Neural cell (in vitro differentiated cells): ENCODE data around the gene SLC43A1. TPM values are rescaled to one million over a fixed set of nuclear protein-coding genes. Genes with fewer than 3 reads are reported as not detected.

Experiments
- H2AFZ ChIP-seq: fragments of 200-600, 300-800 bp; sonication (generic), shearing (Covaris generic); 2 replicates; pipeline ENCODE4 v1.6.0; 2014; ENCODE audit warnings: low read depth, mild to moderate bottlenecking, antibody characterized with exemption, low read length, moderate library complexity
- H3F3A ChIP-seq: fragments of 200-600 bp; shearing (Covaris generic); 2 replicates; pipeline ENCODE4 v1.6.1; 2016; ENCODE audit warnings: mild to moderate bottlenecking, moderate library complexity, mixed read lengths, antibody characterized with exemption, low read length; ENCODE audit not compliant: insufficient read depth, poor library complexity, severe bottlenecking
- H3K27ac ChIP-seq: fragments of 200-600, 300-800 bp; sonication (generic), shearing (Covaris generic); 2 replicates; pipeline ENCODE4 v1.5.1; 2014; ENCODE audit warnings: mild to moderate bottlenecking, low read length, moderate library complexity
- H3K27me3 ChIP-seq: fragments of 300-800, 200-600 bp; sonication (generic), shearing (Covaris generic); 2 replicates; pipeline ENCODE4 v1.6.0; 2014; ENCODE audit warnings: mild to moderate bottlenecking, low read depth, low read length, moderate library complexity; ENCODE audit not compliant: insufficient read depth
- H3K36me3 ChIP-seq: fragments of 300-800, 200-600 bp; sonication (generic), shearing (Covaris generic); 2 replicates; pipeline ENCODE4 v1.5.1; 2014; ENCODE audit warnings: mild to moderate bottlenecking, antibody characterized with exemption, low read length, moderate library complexity; ENCODE audit not compliant: insufficient read depth
- H3K4me2 ChIP-seq: fragments of 300-800, 200-600 bp; sonication (generic), shearing (Covaris generic); 2 replicates; pipeline ENCODE4 v1.6.0; 2014; ENCODE audit warnings: mild to moderate bottlenecking, low read length
- H3K4me3 ChIP-seq: fragments of 300-800, 200-600 bp; sonication (generic), shearing (Covaris generic); 2 replicates; pipeline ENCODE4 v1.5.1; 2014; ENCODE audit warnings: mild to moderate bottlenecking, low read length, moderate library complexity
- H3K79me2 ChIP-seq: fragments of 200-600 bp; shearing (Covaris generic); replicated peaks from 2 replicates; pipeline ENCODE4 v1.6.0; 2014; ENCODE audit warnings: mild to moderate bottlenecking, low read length, moderate library complexity; ENCODE audit not compliant: insufficient read depth
- H3K9ac ChIP-seq: fragments of 300-800, 200-600 bp; sonication (generic), shearing (Covaris generic); 2 replicates; pipeline ENCODE4 v1.6.1; 2016; ENCODE audit warnings: mild to moderate bottlenecking, low read length, mixed read lengths
- H3K9me2 ChIP-seq: fragments of 200-600 bp; shearing (Covaris generic); 2 replicates; pipeline ENCODE4 v1.6.1; 2016; ENCODE audit warnings: mild to moderate bottlenecking, low read length, mixed read lengths; ENCODE audit not compliant: insufficient read depth
- H3K9me3 ChIP-seq: fragments of 200-600, 300-800 bp; sonication (generic), shearing (Covaris generic); 2 replicates; pipeline ENCODE4 v1.6.1; 2016; ENCODE audit warnings: mild to moderate bottlenecking, mixed run types, low read length, moderate library complexity, mixed read lengths
- H4K20me1 ChIP-seq: fragments of 200-600 bp; shearing (Covaris generic); 2 replicates; pipeline ENCODE4 v1.6.1; 2016; ENCODE audit warnings: mild to moderate bottlenecking, mixed run types; ENCODE audit not compliant: insufficient read depth
- EP300 ChIP-seq: fragments of 450-650 bp; conservative IDR thresholded peaks from 2 replicates; pipeline ENCODE4 v1.6.1; 2014; ENCODE audit warnings: antibody characterized with exemption, mild to moderate bottlenecking, moderate library complexity; ENCODE audit not compliant: poor library complexity, severe bottlenecking
- EZH2 ChIP-seq: fragments of 200-600, 300-800 bp; shearing (Covaris generic), sonication (generic); IDR thresholded peaks from 2 replicates; pipeline ENCODE4 v1.6.1; 2014; ENCODE audit warnings: antibody characterized with exemption, low read length, borderline replicate concordance, mild to moderate bottlenecking; ENCODE audit not compliant: insufficient read depth, poor library complexity, severe bottlenecking
- MXI1 ChIP-seq: fragments of 450-650 bp; conservative IDR thresholded peaks from 2 replicates; pipeline ENCODE4 v1.6.1; 2014; ENCODE audit warnings: antibody characterized with exemption, mild to moderate bottlenecking; ENCODE audit not compliant: poor library complexity, severe bottlenecking
- POLR2AphosphoS5 ChIP-seq: IDR thresholded peaks from 2 replicates; pipeline ENCODE4 v1.6.1; 2012
- RAD21 ChIP-seq: fragments of 450-650 bp; conservative IDR thresholded peaks from 2 replicates; pipeline ENCODE4 v1.6.1; 2014; ENCODE audit warnings: antibody characterized with exemption, mild to moderate bottlenecking, moderate library complexity
- SMC3 ChIP-seq: fragments of 450-650 bp; conservative IDR thresholded peaks from 2 replicates; pipeline ENCODE4 v1.6.1; 2014; ENCODE audit warnings: antibody characterized with exemption, mild to moderate bottlenecking, moderate library complexity; ENCODE audit not compliant: poor library complexity
- TAF1 ChIP-seq: IDR thresholded peaks from 2 replicates; pipeline ENCODE4 v1.6.1; 2012; ENCODE audit warnings: low read depth
- polyA plus RNA-seq: library from polyadenylated mRNA; depleted of rRNA; stranded (reverse); fragments of >200 nt; gene quantifications from 2 replicates; pipeline ENCODE4 v1.2.3, GENCODE V29; 2014
- TF ChIP-seq, protein P1 (sequence below): fragments of 450-650 bp; IDR thresholded peaks from 2 replicates; pipeline ENCODE4 v1.5.1; 2014; ENCODE audit warnings: antibody characterized with exemption, mild to moderate bottlenecking, moderate library complexity; ENCODE audit not compliant: poor library complexity, severe bottlenecking
- TF ChIP-seq, protein P2 (sequence below): IDR thresholded peaks from 2 replicates; pipeline ENCODE4 v1.6.1; 2012; ENCODE audit warnings: borderline replicate concordance

Gene SLC43A1
- polyA plus RNA-seq, 1 donor from 2014 or later: 3.3 TPM

DNA sequence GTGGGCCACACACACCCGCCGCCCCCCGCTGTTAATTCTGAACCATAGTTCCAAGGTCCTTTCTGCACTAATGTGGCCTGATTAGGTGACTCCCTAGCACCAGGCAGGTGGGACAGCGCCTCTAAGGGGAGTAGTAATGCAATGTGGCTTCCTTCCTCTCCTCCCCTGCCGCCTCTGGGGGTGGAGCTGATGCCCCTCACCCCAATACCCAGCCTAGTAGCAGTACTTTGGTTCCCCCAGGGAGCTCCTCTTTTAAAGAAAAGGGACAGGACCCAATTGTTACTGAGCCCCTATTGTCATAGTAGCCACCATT is 40.7 kb downstream of the SLC43A1 start:
- Histone ChIP-seq H3K4me3 (no peak overlapping the region), H3K27ac (no peak overlapping the region), H2AFZ (no peak overlapping the region), H3K36me3 (no peaks in the 10 kb centered on the region), H3K79me2 (no peaks in the 10 kb centered on the region), H3K9ac (no peak overlapping the region), H3F3A (no peaks in the 10 kb centered on the region), H3K4me2 (no peak overlapping the region), H4K20me1 (no peaks in the 10 kb centered on the region), H3K9me3 (no peaks in the 10 kb centered on the region), H3K9me2 (no peaks in the 10 kb centered on the region), H3K27me3 (peaks cover 10% of the 10 kb centered on the region)
- TF ChIP-seq MXI1 (no peak), RAD21 (no peak), EP300 (no peak), POLR2AphosphoS5 (no peak), EZH2 (no peak), TAF1 (no peak), SMC3 (no peak)
- TF ChIP-seq, protein P1, sequence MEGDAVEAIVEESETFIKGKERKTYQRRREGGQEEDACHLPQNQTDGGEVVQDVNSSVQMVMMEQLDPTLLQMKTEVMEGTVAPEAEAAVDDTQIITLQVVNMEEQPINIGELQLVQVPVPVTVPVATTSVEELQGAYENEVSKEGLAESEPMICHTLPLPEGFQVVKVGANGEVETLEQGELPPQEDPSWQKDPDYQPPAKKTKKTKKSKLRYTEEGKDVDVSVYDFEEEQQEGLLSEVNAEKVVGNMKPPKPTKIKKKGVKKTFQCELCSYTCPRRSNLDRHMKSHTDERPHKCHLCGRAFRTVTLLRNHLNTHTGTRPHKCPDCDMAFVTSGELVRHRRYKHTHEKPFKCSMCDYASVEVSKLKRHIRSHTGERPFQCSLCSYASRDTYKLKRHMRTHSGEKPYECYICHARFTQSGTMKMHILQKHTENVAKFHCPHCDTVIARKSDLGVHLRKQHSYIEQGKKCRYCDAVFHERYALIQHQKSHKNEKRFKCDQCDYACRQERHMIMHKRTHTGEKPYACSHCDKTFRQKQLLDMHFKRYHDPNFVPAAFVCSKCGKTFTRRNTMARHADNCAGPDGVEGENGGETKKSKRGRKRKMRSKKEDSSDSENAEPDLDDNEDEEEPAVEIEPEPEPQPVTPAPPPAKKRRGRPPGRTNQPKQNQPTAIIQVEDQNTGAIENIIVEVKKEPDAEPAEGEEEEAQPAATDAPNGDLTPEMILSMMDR: no peak
- TF ChIP-seq, protein P2, sequence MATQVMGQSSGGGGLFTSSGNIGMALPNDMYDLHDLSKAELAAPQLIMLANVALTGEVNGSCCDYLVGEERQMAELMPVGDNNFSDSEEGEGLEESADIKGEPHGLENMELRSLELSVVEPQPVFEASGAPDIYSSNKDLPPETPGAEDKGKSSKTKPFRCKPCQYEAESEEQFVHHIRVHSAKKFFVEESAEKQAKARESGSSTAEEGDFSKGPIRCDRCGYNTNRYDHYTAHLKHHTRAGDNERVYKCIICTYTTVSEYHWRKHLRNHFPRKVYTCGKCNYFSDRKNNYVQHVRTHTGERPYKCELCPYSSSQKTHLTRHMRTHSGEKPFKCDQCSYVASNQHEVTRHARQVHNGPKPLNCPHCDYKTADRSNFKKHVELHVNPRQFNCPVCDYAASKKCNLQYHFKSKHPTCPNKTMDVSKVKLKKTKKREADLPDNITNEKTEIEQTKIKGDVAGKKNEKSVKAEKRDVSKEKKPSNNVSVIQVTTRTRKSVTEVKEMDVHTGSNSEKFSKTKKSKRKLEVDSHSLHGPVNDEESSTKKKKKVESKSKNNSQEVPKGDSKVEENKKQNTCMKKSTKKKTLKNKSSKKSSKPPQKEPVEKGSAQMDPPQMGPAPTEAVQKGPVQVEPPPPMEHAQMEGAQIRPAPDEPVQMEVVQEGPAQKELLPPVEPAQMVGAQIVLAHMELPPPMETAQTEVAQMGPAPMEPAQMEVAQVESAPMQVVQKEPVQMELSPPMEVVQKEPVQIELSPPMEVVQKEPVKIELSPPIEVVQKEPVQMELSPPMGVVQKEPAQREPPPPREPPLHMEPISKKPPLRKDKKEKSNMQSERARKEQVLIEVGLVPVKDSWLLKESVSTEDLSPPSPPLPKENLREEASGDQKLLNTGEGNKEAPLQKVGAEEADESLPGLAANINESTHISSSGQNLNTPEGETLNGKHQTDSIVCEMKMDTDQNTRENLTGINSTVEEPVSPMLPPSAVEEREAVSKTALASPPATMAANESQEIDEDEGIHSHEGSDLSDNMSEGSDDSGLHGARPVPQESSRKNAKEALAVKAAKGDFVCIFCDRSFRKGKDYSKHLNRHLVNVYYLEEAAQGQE: no peak

GRCh38 chr11:57474017-57474802 is 41.3 kb downstream of the SLC43A1 start:
- Histone ChIP-seq H3K4me3 (no peak overlapping the region), H3K4me2 (no peak overlapping the region), H3F3A (no peaks in the 10 kb centered on the region), H3K79me2 (no peaks in the 10 kb centered on the region), H3K27me3 (peaks cover 10% of the 10 kb centered on the region), H3K9me3 (no peaks in the 10 kb centered on the region), H2AFZ (no peak overlapping the region), H3K9me2 (no peaks in the 10 kb centered on the region), H3K27ac (no peak overlapping the region), H3K36me3 (no peaks in the 10 kb centered on the region), H4K20me1 (no peaks in the 10 kb centered on the region), H3K9ac (no peak overlapping the region)
- no peak for TF ChIP-seq EZH2
- TF ChIP-seq, protein P2: no peak
- no peak for TF ChIP-seq RAD21
- TF ChIP-seq EP300: no peak
- no peak for TF ChIP-seq POLR2AphosphoS5
- TF ChIP-seq MXI1: no peak
- TF ChIP-seq, protein P1: no peak
- TF ChIP-seq SMC3: no peak
- TF ChIP-seq TAF1: no peak
